Lower leg skin (tissue), 4 donors: ENCODE data around the gene IFI30. TPM values are rescaled to one million over a fixed set of nuclear protein-coding genes. Genes with fewer than 3 reads are reported as not detected.
"Not testable (repeated sequence)": the region's sequence is repeated elsewhere in the genome, so short reads cannot be mapped to it uniquely, and the experiment has no call there.

Experiments used
- DNase-seq, 2 donors: peaks; one replicate each; pipeline ENCODE4 v3.0.0-alpha.2; 2019; ENCODE audit warnings: low spot score in 2 of 2
- H3K4me3 ChIP-seq: fragments of 200-600 bp; sonication (generic); 2 replicates; pipeline ENCODE4 v1.5.1; 2017; ENCODE audit warnings: mild to moderate bottlenecking, low read depth; ENCODE audit not compliant: poor library complexity, severe bottlenecking
- POLR2A ChIP-seq, 2 donors: fragments of 450-650 bp; IDR thresholded peaks; one replicate each; pipeline ENCODE4 v1.6.1; 2016 to 2017; ENCODE audit warnings: antibody characterized with exemption in 2 of 2, mild to moderate bottlenecking in 1 of 2, moderate library complexity in 1 of 2
- WGBS, 2 donors: methylation state at CpG; one replicate each; pipeline ENCODE4 v1.1.5; 2018; 5-methylcytosine and 5-hydroxymethylcytosine counted together
- intact Hi-C: fragments of 100-400 bp; cut with DNase I; formaldehyde crosslinking; loops from one replicate; pipeline ENCODE4 v1.15.0; 2023; ENCODE audit warnings: low total_unique reads
- total RNA-seq, 4 donors: library from RNA; depleted of rRNA; stranded (reverse); fragments of >200 nt; gene quantifications; one replicate each; pipeline ENCODE4 v1.1.0, GENCODE V29; 2016
- TF ChIP-seq, protein P1 (sequence below), 3 donors: fragments of 450-650 bp; IDR thresholded peaks; one replicate each; pipeline ENCODE4 v1.5.1; 2016; ENCODE audit warnings: antibody characterized with exemption in 3 of 3, mild to moderate bottlenecking in 3 of 3, moderate library complexity in 2 of 3

IFI30 gene
- total RNA-seq, 4 donors from 2014 or later = 39.1 to 214 (median 98.3) TPM

DNA sequence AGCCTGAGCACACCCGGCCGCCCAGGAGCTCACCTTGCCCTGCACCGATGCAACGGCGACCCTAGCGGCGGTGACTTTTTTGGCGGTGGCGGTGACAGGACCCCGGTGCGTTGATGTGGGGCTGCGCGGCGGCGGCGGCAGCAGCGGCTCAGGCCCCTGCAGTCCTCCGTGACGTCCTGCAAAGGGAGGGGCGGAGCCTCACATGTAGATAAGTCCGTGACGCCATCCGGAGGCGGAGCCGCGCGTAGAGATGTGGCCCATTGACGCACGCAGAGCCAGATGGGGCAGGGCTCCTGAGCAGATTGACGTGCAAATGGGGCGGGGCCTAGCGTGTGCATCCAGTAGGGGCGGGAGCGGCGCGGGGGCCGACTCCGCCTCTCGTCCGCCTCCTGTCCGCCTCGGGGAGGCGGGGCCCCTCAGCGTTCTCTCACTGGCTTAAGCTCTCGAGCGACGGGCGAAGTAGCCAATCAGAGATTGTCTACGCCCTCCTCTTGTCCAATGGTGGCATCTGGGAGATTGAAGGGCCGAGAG is 30.3 kb downstream of the IFI30 start, which contains the start of gene RAB3A:
Gene RAB3A, minus strand, starts transcription at position 180 of the 531 bp plus-strand sequence. CDS start 1,302 bp downstream, outside the sequence.
- peak; percentile 100 for DNase-seq
- 0 to 1% methylated on average over 21 to 31 of the region's 50 CpGs for WGBS, 2 donors
- TF ChIP-seq, protein P1, sequence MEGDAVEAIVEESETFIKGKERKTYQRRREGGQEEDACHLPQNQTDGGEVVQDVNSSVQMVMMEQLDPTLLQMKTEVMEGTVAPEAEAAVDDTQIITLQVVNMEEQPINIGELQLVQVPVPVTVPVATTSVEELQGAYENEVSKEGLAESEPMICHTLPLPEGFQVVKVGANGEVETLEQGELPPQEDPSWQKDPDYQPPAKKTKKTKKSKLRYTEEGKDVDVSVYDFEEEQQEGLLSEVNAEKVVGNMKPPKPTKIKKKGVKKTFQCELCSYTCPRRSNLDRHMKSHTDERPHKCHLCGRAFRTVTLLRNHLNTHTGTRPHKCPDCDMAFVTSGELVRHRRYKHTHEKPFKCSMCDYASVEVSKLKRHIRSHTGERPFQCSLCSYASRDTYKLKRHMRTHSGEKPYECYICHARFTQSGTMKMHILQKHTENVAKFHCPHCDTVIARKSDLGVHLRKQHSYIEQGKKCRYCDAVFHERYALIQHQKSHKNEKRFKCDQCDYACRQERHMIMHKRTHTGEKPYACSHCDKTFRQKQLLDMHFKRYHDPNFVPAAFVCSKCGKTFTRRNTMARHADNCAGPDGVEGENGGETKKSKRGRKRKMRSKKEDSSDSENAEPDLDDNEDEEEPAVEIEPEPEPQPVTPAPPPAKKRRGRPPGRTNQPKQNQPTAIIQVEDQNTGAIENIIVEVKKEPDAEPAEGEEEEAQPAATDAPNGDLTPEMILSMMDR (IDR thresholded peaks at IDR 0.05) = no peak
- TF ChIP-seq POLR2A (IDR thresholded peaks at IDR 0.05) = no peak
- intact Hi-C loops = no loop called here
- peak within 1 kb of the TSS; percentile 44 for H3K4me3 ChIP-seq

DNA sequence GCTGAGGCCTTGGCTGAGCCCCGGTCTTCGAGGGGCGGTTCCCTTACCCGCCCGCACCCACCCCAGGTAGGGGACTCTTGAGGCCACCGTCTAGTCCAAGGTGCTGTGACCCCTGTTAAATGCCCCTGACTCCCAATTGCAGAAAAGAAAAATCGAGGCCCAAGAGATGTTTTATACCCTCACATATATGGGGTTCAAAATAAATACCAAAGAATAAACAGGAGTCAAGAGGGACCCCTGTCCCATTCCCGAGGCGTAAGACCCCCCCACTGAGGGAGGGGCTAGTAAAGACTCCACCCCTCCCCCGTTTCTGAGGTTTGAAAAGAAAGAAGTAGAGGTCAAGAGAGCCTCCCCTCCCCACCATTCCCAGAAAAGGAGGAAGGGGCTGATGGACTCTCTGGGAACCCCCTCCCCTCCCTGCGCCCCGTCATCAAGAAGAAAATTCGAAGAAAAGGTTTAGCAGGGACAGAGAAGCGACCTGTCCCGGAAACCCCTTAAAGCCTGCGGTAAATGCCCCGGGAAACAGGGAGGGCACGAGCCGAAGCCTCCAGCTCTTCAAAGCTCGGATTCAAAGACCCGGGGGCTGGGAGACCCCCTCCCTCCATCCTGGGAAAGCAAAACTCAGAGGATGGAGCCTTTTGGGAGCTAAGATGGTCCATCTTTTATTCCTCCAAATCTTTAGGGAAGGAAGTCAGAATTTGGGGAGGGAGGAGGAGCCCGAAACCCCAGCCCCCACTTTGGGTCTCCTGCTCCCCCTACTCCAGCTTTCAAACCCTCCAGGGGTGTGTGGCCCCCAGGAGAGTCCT is 31.0 kb downstream of the IFI30 start:
- 1% methylated on average over 22 of the region's 22 CpGs for WGBS, 2 donors
- DNase-seq = peak in 1 of 2 donors; percentile 70
- TF ChIP-seq, protein P1 (IDR thresholded peaks at IDR 0.05) = no peak
- TF ChIP-seq POLR2A (IDR thresholded peaks at IDR 0.05) = peak in 1 of 2 donors; percentile 36
- H3K4me3 ChIP-seq = peak overlapping the region; percentile 44
- intact Hi-C loops = no loop called here

DNA sequence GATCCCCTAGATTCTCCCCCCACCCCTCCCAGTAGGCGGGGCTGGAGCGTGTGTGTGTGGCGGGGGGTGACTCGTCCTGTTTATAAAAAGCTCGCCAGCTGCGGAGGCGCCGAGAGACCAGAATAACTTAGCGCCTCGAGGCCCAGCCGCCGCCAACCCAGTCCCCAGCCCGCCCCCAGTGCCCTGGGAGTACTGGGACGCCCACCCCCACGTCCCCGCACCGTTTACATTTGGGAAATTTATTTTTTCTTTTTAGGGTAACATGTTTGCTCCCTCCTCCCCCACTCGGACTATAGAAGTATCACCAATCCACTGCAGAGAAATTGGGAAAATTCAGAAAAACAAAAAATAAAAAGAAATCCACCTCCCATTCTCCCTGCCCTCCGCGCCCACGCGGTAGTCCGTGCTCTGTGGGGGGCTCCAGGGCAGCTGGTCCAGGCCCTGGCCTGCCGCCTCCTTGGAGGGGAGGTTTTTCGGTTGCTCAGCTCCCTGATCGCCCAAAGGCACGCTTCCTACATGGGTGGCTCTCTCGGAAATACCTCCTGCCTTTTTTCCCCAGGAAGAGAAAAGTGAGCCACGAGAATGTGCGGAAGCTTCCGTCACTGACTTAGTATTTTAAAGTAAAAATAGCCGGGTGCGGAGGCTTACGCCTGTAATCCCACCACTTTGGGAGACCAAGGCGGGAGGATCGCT is 31.7 kb downstream of the IFI30 start:
- 16 to 17% methylated on average over 36 of the region's 36 CpGs for WGBS, 2 donors
- DNase-seq = peak; percentile 80 to 97
- intact Hi-C loops = no loop called here
- no peak for TF ChIP-seq POLR2A (IDR thresholded peaks at IDR 0.05)
- H3K4me3 ChIP-seq = peak overlapping the region; percentile 44

DNA sequence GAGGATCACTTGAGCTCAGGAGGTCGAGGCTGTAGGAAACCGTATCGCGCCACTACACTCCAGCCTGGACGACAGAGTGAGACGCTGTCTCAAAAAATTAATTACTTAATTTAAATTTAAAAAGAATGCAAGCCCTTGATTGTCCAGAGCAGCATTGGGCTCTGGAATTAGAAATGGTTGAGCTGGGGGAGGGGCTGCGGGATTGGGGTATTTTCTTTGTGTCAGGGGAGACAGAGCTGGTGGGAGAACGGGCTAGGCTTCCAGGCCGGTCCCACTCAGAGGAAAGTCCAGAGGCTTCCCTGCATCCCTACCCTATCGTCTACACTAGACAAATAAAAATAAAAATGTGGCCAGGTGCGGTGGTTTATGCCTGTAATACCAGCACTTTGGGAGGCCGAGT is 32.4 kb downstream of the IFI30 start:
- WGBS, 2 donors = 85 to 87% methylated on average over 12 of the region's 12 CpGs
- DNase-seq = no peak
- no peak for TF ChIP-seq POLR2A (IDR thresholded peaks at IDR 0.05)
- TF ChIP-seq, protein P1 (IDR thresholded peaks at IDR 0.05) = no peak
- no peak overlapping the region for H3K4me3 ChIP-seq
- intact Hi-C loops = no loop called here

DNA sequence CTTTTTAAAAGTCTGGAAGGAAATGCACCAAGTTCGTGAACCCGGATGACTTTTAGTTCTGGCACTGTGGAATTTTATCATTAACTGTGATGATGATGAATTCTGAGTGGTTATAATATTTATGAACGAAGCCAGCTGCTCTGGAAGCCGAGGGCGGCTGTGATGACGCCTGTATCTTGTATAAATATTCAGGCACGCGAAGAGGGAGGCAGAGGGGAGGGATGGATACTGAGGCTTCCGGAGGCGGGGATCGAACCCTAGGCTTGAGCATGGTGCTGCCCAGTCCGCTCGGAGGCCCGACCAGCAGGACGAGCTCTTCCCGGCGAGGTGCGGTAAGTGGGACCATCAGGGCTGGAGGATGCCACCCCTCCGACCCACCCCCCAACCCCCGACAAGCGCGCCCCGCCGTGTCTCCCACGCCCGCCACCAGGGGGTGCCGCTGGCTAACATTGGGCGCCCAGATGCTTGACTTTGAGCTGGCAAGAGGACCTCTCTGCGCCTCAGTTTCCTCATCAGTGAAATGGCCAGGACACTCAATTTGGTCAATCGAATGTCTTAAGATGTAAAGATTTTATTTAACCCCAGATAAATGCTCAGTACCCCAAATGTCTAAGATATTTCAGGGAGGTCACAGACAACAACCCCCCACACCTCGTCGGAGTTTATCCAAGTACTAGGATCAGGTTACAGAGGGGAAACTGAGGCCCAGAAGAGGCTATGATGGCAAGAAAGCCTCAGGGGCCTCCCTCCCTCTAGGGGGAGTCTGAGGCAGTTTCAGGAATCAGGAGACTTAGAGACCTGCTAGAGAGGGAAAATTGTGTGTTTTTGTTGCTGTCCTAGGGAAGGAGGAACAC is 34.7 kb downstream of the IFI30 start:
- 16 to 19% methylated on average over 23 to 24 of the region's 32 CpGs for WGBS, 2 donors
- no peak for DNase-seq
- TF ChIP-seq, protein P1 (IDR thresholded peaks at IDR 0.05) = no peak
- TF ChIP-seq POLR2A (IDR thresholded peaks at IDR 0.05) = no peak
- intact Hi-C loops = no loop called here
- no peak overlapping the region for H3K4me3 ChIP-seq

DNA sequence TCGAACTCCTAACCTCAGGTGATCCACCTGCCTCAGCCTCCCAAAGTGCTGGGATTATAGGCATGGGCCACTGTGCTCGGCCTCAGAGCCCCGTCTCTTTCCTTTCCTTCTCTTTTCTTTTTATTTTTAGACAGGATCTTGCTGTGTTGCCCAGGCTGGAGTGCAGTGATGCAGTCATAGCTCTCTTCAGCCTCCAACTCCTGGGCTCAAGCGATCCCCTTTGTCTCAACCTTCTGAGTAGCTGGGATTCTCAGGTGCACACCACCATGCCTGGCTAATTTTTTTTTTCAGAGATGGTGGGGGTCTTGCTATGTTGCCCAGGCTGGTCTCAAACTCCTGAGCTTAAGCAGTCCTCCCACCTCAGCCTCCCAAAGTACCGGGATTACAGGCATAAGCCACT is 36.3 kb downstream of the IFI30 start:
- intact Hi-C loops = loop anchor here (5.0 kb wide), 1 partner anchor 42 kb away; no protein-coding TSS in a partner anchor
- WGBS, 2 donors = 82 to 84% methylated on average over 5 of the region's 5 CpGs
- not testable (repeated sequence) for H3K4me3 ChIP-seq, DNase-seq
